Fibroblast of lung (primary cell): Measurements from ENCODE around the gene ZP1.

Source experiments
- EZH2 ChIP-seq: IDR thresholded peaks from 2 replicates; pipeline ENCODE4 v1.5.1; 2012; ENCODE audit warnings: low read length, control low read depth, mild to moderate bottlenecking; ENCODE audit errors: missing control alignments
- TF ChIP-seq, protein P1 (sequence below), 2 donors: IDR thresholded peaks in 1 of 2; conservative IDR thresholded peaks in 1 of 2; 1 replicate in 1 of 2; 2 replicates in 1 of 2; pipeline ENCODE4 v1.5.1; 2011 to 2012; ENCODE audit warnings: low read length in 2 of 2, control low read depth in 1 of 2, inconsistent platforms in 1 of 2, low read depth in 1 of 2, mild to moderate bottlenecking in 1 of 2

DNA sequence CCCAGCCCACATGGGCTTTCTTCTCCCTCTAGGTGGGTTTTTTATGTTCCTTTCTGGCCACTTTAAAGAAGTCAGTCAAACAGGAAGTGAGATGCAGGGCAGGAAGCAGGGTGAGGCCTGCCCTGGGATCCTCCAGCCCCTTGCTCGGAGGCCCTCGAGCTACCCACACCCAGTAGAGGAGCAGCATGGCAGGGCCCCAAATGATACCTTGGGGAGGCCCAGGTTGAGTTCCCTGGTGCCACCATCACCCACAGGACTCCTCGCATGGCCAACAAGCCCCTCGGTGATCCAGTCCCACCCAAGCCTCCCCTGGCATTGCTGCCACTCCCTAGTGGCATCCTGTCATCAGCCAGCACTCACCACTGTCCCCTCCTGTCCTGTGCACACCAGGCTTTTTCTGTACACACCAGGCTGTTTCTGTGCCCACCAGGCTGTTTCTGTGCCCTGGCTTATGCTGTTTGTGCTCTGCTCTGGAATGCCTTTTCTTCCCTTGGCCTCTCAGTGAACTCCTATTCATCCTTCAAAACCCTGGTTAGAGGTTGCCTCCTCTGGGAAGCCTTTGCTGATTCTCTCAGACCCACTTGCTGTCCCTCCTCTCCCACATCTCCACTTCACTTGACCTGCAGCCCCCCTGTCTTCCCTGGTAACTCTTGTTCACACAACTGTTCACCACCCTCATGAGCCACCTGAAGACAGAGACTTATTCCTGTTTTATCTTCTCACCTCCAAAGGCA is 8.4 kb upstream of the ZP1 start:
- TF ChIP-seq, protein P1, sequence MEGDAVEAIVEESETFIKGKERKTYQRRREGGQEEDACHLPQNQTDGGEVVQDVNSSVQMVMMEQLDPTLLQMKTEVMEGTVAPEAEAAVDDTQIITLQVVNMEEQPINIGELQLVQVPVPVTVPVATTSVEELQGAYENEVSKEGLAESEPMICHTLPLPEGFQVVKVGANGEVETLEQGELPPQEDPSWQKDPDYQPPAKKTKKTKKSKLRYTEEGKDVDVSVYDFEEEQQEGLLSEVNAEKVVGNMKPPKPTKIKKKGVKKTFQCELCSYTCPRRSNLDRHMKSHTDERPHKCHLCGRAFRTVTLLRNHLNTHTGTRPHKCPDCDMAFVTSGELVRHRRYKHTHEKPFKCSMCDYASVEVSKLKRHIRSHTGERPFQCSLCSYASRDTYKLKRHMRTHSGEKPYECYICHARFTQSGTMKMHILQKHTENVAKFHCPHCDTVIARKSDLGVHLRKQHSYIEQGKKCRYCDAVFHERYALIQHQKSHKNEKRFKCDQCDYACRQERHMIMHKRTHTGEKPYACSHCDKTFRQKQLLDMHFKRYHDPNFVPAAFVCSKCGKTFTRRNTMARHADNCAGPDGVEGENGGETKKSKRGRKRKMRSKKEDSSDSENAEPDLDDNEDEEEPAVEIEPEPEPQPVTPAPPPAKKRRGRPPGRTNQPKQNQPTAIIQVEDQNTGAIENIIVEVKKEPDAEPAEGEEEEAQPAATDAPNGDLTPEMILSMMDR (conservative IDR thresholded peaks at IDR 0.05 in 1 of 2, IDR thresholded peaks at IDR 0.05 in 1 of 2; ENCODE audit: low read depth in 1 of 2, low read length in 2 of 2) = no peak
- no peak for TF ChIP-seq EZH2
